H1 (cell line): Measurements from ENCODE around the gene MIPOL1. TPM values are rescaled to one million over a fixed set of nuclear protein-coding genes. Genes with fewer than 3 reads are reported as not detected.

Experiments used
- CTCF ChIA-PET: fragments of 300-600 bp; sonication (Branson Sonifier 250); formaldehyde crosslinking; loops from one replicate; lab custom pipeline; 2021; ENCODE audit not compliant: partially characterized antibody; lab: Charles Lee
- POLR2A ChIA-PET: fragments of 300-600 bp; sonication (Branson Sonifier 250); formaldehyde crosslinking; loops from one replicate; lab custom pipeline; 2021; ENCODE audit warnings: inconsistent platforms; ENCODE audit not compliant: partially characterized antibody; lab: Charles Lee
- DNase-seq, 2 experiments: peaks; one replicate each; pipeline versions ENCODE4 v3.0.0 to v3.0.0-alpha.2; 2010 to 2022; ENCODE audit warnings: low spot score in 2 of 2, low read depth in 1 of 2, mixed read lengths in 1 of 2
- FAIRE-seq: peaks from 2 replicates; lab custom pipeline; 2011; peaks lifted over from hg19 to GRCh38; lab: Jason Lieb, UNC
- H2AFZ ChIP-seq: 2 replicates; pipeline ENCODE4 v1.8.1; 2012; ENCODE audit warnings: low read length, inconsistent platforms
- H2AK5ac ChIP-seq: 2 replicates; pipeline ENCODE4 v1.6.1; 2013; ENCODE audit warnings: low read depth, low read length
- H2BK120ac ChIP-seq: replicated peaks from 2 replicates; pipeline ENCODE3; 2013; ENCODE audit warnings: low read depth, low read length, inconsistent platforms
- H2BK12ac ChIP-seq: 2 replicates; pipeline ENCODE4 v1.6.1; 2013; ENCODE audit warnings: low read depth, low read length
- H2BK15ac ChIP-seq: 2 replicates; pipeline ENCODE4 v1.6.1; 2013; ENCODE audit warnings: low read length
- H2BK20ac ChIP-seq: 2 replicates; pipeline ENCODE4 v1.6.1; 2013; ENCODE audit warnings: low read length
- H2BK5ac ChIP-seq: 2 replicates; pipeline ENCODE4 v1.6.1; 2013; ENCODE audit warnings: low read depth, low read length
- H3K14ac ChIP-seq: 2 replicates; pipeline ENCODE4 v1.6.1; 2013; ENCODE audit warnings: inconsistent platforms; ENCODE audit not compliant: insufficient read length
- H3K18ac ChIP-seq: 2 replicates; pipeline ENCODE4 v1.6.1; 2013; ENCODE audit warnings: low read length; ENCODE audit errors: extremely low read depth
- H3K23ac ChIP-seq: 2 replicates; pipeline ENCODE4 v1.6.1; 2013; ENCODE audit warnings: inconsistent platforms; ENCODE audit not compliant: insufficient read length
- H3K23me2 ChIP-seq: 2 replicates; pipeline ENCODE4 v1.6.1; 2013; ENCODE audit warnings: low read depth, low read length
- H3K27ac ChIP-seq: 2 replicates; pipeline ENCODE4 v1.6.1; 2011; ENCODE audit warnings: low read depth, low read length, inconsistent platforms
- H3K27me3 ChIP-seq, 4 experiments: replicated peaks in 1 of 4; 1 replicate in 1 of 4; 2 replicates in 3 of 4; pipeline versions ENCODE4 v1.6.1 to v1.8.1; 2011 to 2013; ENCODE audit warnings: low read length in 3 of 4, mild to moderate bottlenecking in 3 of 4, inconsistent platforms in 2 of 4, mixed read lengths in 2 of 4, moderate library complexity in 1 of 4; ENCODE audit not compliant: control insufficient read depth in 3 of 4, insufficient read depth in 3 of 4; ENCODE audit errors: extremely low read depth in 1 of 4
- H3K36me3 ChIP-seq, 4 experiments: 2 replicates each; pipeline versions ENCODE4 v1.6.1 to v1.8.1; 2011 to 2013; ENCODE audit warnings: mild to moderate bottlenecking in 4 of 4, low read length in 3 of 4, moderate library complexity in 2 of 4, control low read depth in 1 of 4, inconsistent platforms in 1 of 4; ENCODE audit not compliant: insufficient read depth in 4 of 4, control insufficient read depth in 2 of 4
- H3K4ac ChIP-seq: replicated peaks from 2 replicates; pipeline ENCODE3; 2013; ENCODE audit warnings: low read length, low read depth, mixed read lengths, inconsistent platforms; ENCODE audit not compliant: insufficient read length
- H3K4me1 ChIP-seq, 4 experiments: replicated peaks in 1 of 4; 1 replicate in 1 of 4; 2 replicates in 3 of 4; pipeline versions ENCODE4 v1.6.1 to v1.8.1; 2011 to 2013; ENCODE audit warnings: low read length in 3 of 4, inconsistent platforms in 2 of 4, mixed read lengths in 1 of 4; ENCODE audit not compliant: insufficient read depth in 4 of 4, control insufficient read depth in 3 of 4
- H3K4me2 ChIP-seq, 2 experiments: 2 replicates each; pipeline versions ENCODE4 v1.6.1 to v1.8.1; 2011 to 2013; ENCODE audit warnings: low read depth in 2 of 2, low read length in 2 of 2, control low read depth in 1 of 2, inconsistent platforms in 1 of 2, mild to moderate bottlenecking in 1 of 2; ENCODE audit not compliant: insufficient read depth in 1 of 2
- H3K4me3 ChIP-seq, 4 experiments: fragments of 200-600, 300-600 bp in 1 of 4; sonication (generic), shearing (Covaris generic), sonication (Bioruptor Twin) in 1 of 4; 2 replicates each; pipeline versions ENCODE4 v1.5.1 to v1.8.1; 2011 to 2016; ENCODE audit warnings: low read length in 4 of 4, low read depth in 3 of 4, control low read depth in 2 of 4, inconsistent platforms in 2 of 4, mild to moderate bottlenecking in 2 of 4, mixed read lengths in 1 of 4, moderate library complexity in 1 of 4; ENCODE audit not compliant: insufficient read depth in 2 of 4; ENCODE audit errors: extremely low read depth in 1 of 4
- H3K56ac ChIP-seq: replicated peaks from 2 replicates; pipeline ENCODE3; 2013; ENCODE audit warnings: low read depth, mild to moderate bottlenecking, mixed read lengths, low read length, inconsistent platforms; ENCODE audit not compliant: insufficient read length
- H3K79me1 ChIP-seq: 2 replicates; pipeline ENCODE4 v1.6.1; 2013; ENCODE audit warnings: low read depth, low read length, control low read depth
- H3K79me2 ChIP-seq, 2 experiments: 2 replicates each; pipeline versions ENCODE4 v1.6.1 to v1.8.1; 2012 to 2013; ENCODE audit warnings: low read length in 2 of 2, mild to moderate bottlenecking in 2 of 2, inconsistent platforms in 1 of 2; ENCODE audit not compliant: insufficient read depth in 2 of 2, control insufficient read depth in 1 of 2
- H3K9ac ChIP-seq, 4 experiments: replicated peaks in 1 of 4; 1 replicate in 1 of 4; 2 replicates in 3 of 4; pipeline versions ENCODE4 v1.6.1 to v1.8.1; 2011 to 2013; ENCODE audit warnings: low read depth in 3 of 4, low read length in 3 of 4, control low read depth in 2 of 4, mild to moderate bottlenecking in 2 of 4, moderate library complexity in 2 of 4, inconsistent platforms in 1 of 4; ENCODE audit errors: extremely low read depth in 1 of 4
- H3K9me3 ChIP-seq, 2 experiments: 2 replicates each; pipeline versions ENCODE4 v1.6.1 to v1.8.1; 2012 to 2013; ENCODE audit warnings: mild to moderate bottlenecking in 2 of 2, moderate library complexity in 2 of 2, control low read depth in 1 of 2, inconsistent platforms in 1 of 2, low read depth in 1 of 2, low read length in 1 of 2, mixed read lengths in 1 of 2; ENCODE audit not compliant: insufficient read depth in 2 of 2
- H4K20me1 ChIP-seq, 2 experiments: replicated peaks in 1 of 2; 2 replicates each; pipeline versions ENCODE3 to v1.8.1; 2011 to 2013; ENCODE audit warnings: inconsistent platforms in 2 of 2, low read length in 2 of 2, mild to moderate bottlenecking in 1 of 2; ENCODE audit not compliant: insufficient read depth in 2 of 2, control insufficient read depth in 1 of 2
- H4K5ac ChIP-seq: 2 replicates; pipeline ENCODE4 v1.6.1; 2013; ENCODE audit warnings: low read length, low read depth, mixed read lengths, inconsistent platforms; ENCODE audit not compliant: insufficient read length
- H4K8ac ChIP-seq: 2 replicates; pipeline ENCODE4 v1.8.0; 2013; ENCODE audit warnings: mild to moderate bottlenecking, moderate library complexity, low read length, inconsistent platforms; ENCODE audit not compliant: insufficient read depth; ENCODE audit errors: extremely low read depth
- H4K91ac ChIP-seq: replicated peaks from 2 replicates; pipeline ENCODE3; 2013; ENCODE audit warnings: low read length, mixed read lengths, inconsistent platforms; ENCODE audit not compliant: insufficient read length
- MAFK ChIP-seq: IDR thresholded peaks from 2 replicates; pipeline ENCODE4 v1.6.1; 2012; ENCODE audit warnings: low read depth, mild to moderate bottlenecking, improper control_type of control experiment, low read length
- SRF ChIP-seq: IDR thresholded peaks from 2 replicates; pipeline ENCODE4 v1.6.1; 2011; ENCODE audit warnings: mild to moderate bottlenecking, low read depth, low read length, moderate library complexity
- TEAD4 ChIP-seq: IDR thresholded peaks from 2 replicates; pipeline ENCODE4 v1.6.1; 2012; ENCODE audit warnings: low read depth, low read length, inconsistent platforms, mixed read lengths
- WGBS, 2 experiments: shearing (Covaris generic) in 1 of 2; methylation state at CpG; one replicate each; pipeline versions ENCODE4 v1.1.6 to v1.1.7; 2013 to 2015; ENCODE audit warnings: low lambda C conversion rate in 2 of 2, mixed read lengths in 2 of 2, inconsistent platforms in 1 of 2, low coverage in 1 of 2, missing lambda C conversion rate in 1 of 2; ENCODE audit not compliant: insufficient replicate concordance in 2 of 2, insufficient coverage in 1 of 2, insufficient read length in 1 of 2; ENCODE audit errors: extremely low coverage in 1 of 2, missing lambda C conversion rate in 1 of 2; 5-methylcytosine and 5-hydroxymethylcytosine counted together
- polyA plus RNA-seq, 7 experiments: library from polyadenylated mRNA; depleted of rRNA in 3 of 7; stranded (reverse) in 5 of 7; unstranded in 2 of 7; fragments of >200 nt in 5 of 7; fragments of 200-250 nt in 2 of 7; gene quantifications; 1 replicate in 5 of 7; 2 replicates in 1 of 7; 4 replicates in 1 of 7; pipeline versions ENCODE4 v1.2.1 to v1.2.3, GENCODE V29; 2011 to 2013; ENCODE audit warnings: missing spikeins in 2 of 7, mixed read lengths in 2 of 7
- total RNA-seq: library from RNA; stranded (reverse); fragmentation: NEBNext Ultra II Directional; extraction: Animal tissue kit (Norgen Biotek cat#: 25700); gene quantifications from 2 replicates; pipeline ENCODE4 v1.2.1, GENCODE V29; 2021

MIPOL1 gene
- total and polyA plus RNA-seq, 2 of the 8 experiments (the other 6 are each of a cell fraction or from before 2014, with no cell fraction given): 2.8 to 23.9 TPM

DNA sequence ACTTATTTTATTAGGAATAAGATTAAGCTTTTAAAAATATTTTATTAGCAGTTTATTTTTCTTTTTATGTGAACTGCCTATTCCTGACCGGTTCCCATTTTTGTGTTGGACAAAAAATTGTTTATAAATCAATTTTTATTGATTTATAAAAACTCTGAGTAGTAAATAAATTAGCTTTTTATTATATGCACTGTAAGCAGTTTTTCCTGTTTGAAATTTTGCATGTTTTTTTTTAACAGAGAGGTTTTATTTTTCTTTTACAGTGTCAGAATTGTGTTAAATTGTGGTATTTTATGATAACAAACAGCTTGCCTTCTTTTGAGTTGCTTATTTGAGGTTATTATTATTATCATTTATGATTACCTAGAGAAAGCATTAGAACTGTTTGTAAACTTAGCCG is 329.3 kb downstream of the MIPOL1 start:
- no peak for TF ChIP-seq TEAD4
- TF ChIP-seq SRF: no peak
- TF ChIP-seq MAFK: peak; percentile 33; the same call in 1 of the 2 replicates
- Histone ChIP-seq H3K4ac (no peak overlapping the region), H3K18ac (no peak overlapping the region), H2AFZ (no peak overlapping the region), H2AK5ac (no peak overlapping the region), H3K23ac (no peak overlapping the region), H3K36me3 (no peaks in the 10 kb centered on the region), H3K9me3 (no peaks in the 10 kb centered on the region), H3K9ac (no peak overlapping the region), H4K20me1 (no peaks in the 10 kb centered on the region), H3K4me1 (no peaks in the 10 kb centered on the region), H3K27ac (no peak overlapping the region), H3K14ac (no peak overlapping the region), H3K4me3 (no peak overlapping the region), H3K4me2 (no peak overlapping the region), H2BK12ac (no peak overlapping the region), H4K8ac (no peak overlapping the region), H2BK20ac (no peak overlapping the region), H2BK5ac (no peak overlapping the region), H4K91ac (no peak overlapping the region), H2BK15ac (no peak overlapping the region), H3K27me3 (no peaks in the 10 kb centered on the region), H3K79me1 (no peaks in the 10 kb centered on the region), H3K79me2 (no peaks in the 10 kb centered on the region), H2BK120ac (no peak overlapping the region), H4K5ac (no peak overlapping the region), H3K56ac (no peak overlapping the region), H3K23me2 (no peaks in the 10 kb centered on the region)
- FAIRE-seq (no peak), DNase-seq (no peak)
- WGBS, 2 experiments: 92% methylated on average over 2 of the region's 2 CpGs; no CpG with 5 or more reads in 1 of the 2 experiments
- CTCF ChIA-PET: interaction anchor here (0.5 to 1.1 kb wide), 2 partner anchors 71 to 94 kb away, joined by 3 to 4 read pairs; no protein-coding TSS in a partner anchor
- POLR2A ChIA-PET: no interaction called here
